HepG2 (cell line): ENCODE measurements around the gene METTL5. TPM values are rescaled to one million over a fixed set of nuclear protein-coding genes. Genes with fewer than 3 reads are reported as not detected.

Experiments used
- ATAD3A ChIP-seq: sonication (generic); formaldehyde crosslinking; IDR thresholded peaks from 2 replicates; pipeline ENCODE4 v1.4.0; 2020; ENCODE audit warnings: missing genetic modification reagents
- ATF7-NPFF ChIP-seq: sonication (generic); formaldehyde crosslinking; IDR thresholded peaks from 2 replicates; pipeline ENCODE4 v1.8.1; 2023; ENCODE audit warnings: mild to moderate bottlenecking, low read depth, missing genetic modification reagents, moderate library complexity
- FOXK1 ChIP-seq: sonication (generic); formaldehyde crosslinking; IDR thresholded peaks from 2 replicates; pipeline ENCODE4 v1.4.0; 2020; ENCODE audit warnings: low read depth, missing genetic modification reagents, borderline replicate concordance
- HDAC1 ChIP-seq: sonication (generic); formaldehyde crosslinking; IDR thresholded peaks from 2 replicates; pipeline ENCODE4 v1.5.1; 2020; ENCODE audit warnings: mild to moderate bottlenecking, missing genetic modification reagents
- HNF4A ChIP-seq: sonication (generic); formaldehyde crosslinking; IDR thresholded peaks from 2 replicates; pipeline ENCODE4 v1.4.0; 2020; ENCODE audit warnings: missing genetic modification reagents
- HNRNPUL1 ChIP-seq: fragments of 200-400 bp; formaldehyde crosslinking; IDR thresholded peaks from 2 replicates; pipeline ENCODE4 v1.6.1; 2017; ENCODE audit warnings: low read depth, mild to moderate bottlenecking, low read length, moderate library complexity
- KDM2A ChIP-seq: sonication (generic); formaldehyde crosslinking; IDR thresholded peaks from 2 replicates; pipeline ENCODE4 v1.4.0; 2020; ENCODE audit warnings: low read depth, missing genetic modification reagents, borderline replicate concordance
- MEIS1 ChIP-seq: sonication (generic); formaldehyde crosslinking; IDR thresholded peaks from 2 replicates; pipeline ENCODE4 v1.9.0; 2021; ENCODE audit warnings: mild to moderate bottlenecking, missing genetic modification reagents, moderate library complexity, borderline replicate concordance
- MIXL1 ChIP-seq: IDR thresholded peaks from 2 replicates; pipeline ENCODE4 v1.6.1; 2016
- NR2F2 ChIP-seq: IDR thresholded peaks from 2 replicates; pipeline ENCODE4 v1.6.1; 2012; ENCODE audit warnings: low read depth, inconsistent platforms, borderline replicate concordance
- POLR2A ChIP-seq, 2 experiments: IDR thresholded peaks; 2 replicates each; pipeline ENCODE4 v1.6.1; 2011; ENCODE audit warnings: low read depth in 2 of 2, low read length in 2 of 2, mild to moderate bottlenecking in 1 of 2, moderate library complexity in 1 of 2; ENCODE audit not compliant: insufficient read depth in 1 of 2
- RFX1 ChIP-seq: fragments of 450-650 bp; IDR thresholded peaks from 2 replicates; pipeline ENCODE4 v1.6.1; 2017
- RXRB ChIP-seq: IDR thresholded peaks from 2 replicates; pipeline ENCODE4 v1.6.1; 2016; ENCODE audit warnings: borderline replicate concordance, missing genetic modification reagents, missing compliant biosample characterization
- ZFP36L1 ChIP-seq: sonication (generic); formaldehyde crosslinking; IDR thresholded peaks from 2 replicates; pipeline ENCODE4 v1.8.0; 2022; ENCODE audit warnings: mild to moderate bottlenecking, missing genetic modification reagents, moderate library complexity
- ZMYM2 ChIP-seq: sonication (generic); formaldehyde crosslinking; IDR thresholded peaks from 2 replicates; pipeline ENCODE4 v1.8.0; 2022; ENCODE audit warnings: mild to moderate bottlenecking, missing genetic modification reagents
- ZNF205 ChIP-seq: IDR thresholded peaks from 2 replicates; pipeline ENCODE4 v1.6.1; 2018; ENCODE audit warnings: missing biosample characterization, missing genetic modification reagents
- ZNF230 ChIP-seq: sonication (generic); formaldehyde crosslinking; IDR thresholded peaks from 2 replicates; pipeline ENCODE4 v1.4.0; 2020; ENCODE audit warnings: mild to moderate bottlenecking, missing genetic modification reagents
- ZNF317 ChIP-seq: sonication (generic); formaldehyde crosslinking; IDR thresholded peaks from 2 replicates; pipeline ENCODE4 v1.5.0; 2020; ENCODE audit warnings: mild to moderate bottlenecking, missing genetic modification reagents
- ZNF329 ChIP-seq: sonication (generic); formaldehyde crosslinking; IDR thresholded peaks from 2 replicates; pipeline ENCODE4 v1.9.0; 2021; ENCODE audit warnings: low read depth, mild to moderate bottlenecking, missing genetic modification reagents
- ZNF331 ChIP-seq: sonication (generic); formaldehyde crosslinking; IDR thresholded peaks from 2 replicates; pipeline ENCODE4 v1.4.0; 2020; ENCODE audit warnings: missing genetic modification reagents
- ZNF792 ChIP-seq: IDR thresholded peaks from 2 replicates; pipeline ENCODE4 v1.6.1; 2016
- ZNF850 ChIP-seq: sonication (generic); formaldehyde crosslinking; conservative IDR thresholded peaks from 2 replicates; pipeline ENCODE4 v1.9.0; 2021; ENCODE audit warnings: mild to moderate bottlenecking, missing genetic modification reagents
- ZNF883 ChIP-seq: sonication (generic); formaldehyde crosslinking; IDR thresholded peaks from 2 replicates; pipeline ENCODE4 v1.5.1; 2020; ENCODE audit warnings: mild to moderate bottlenecking, missing genetic modification reagents; ENCODE audit errors: not compliant biosample characterization
- polyA plus RNA-seq, 8 experiments: library from polyadenylated mRNA; depleted of rRNA in 3 of 8; stranded (reverse) in 7 of 8; unstranded in 1 of 8; fragments of >200 nt; fragmentation: Illumina TruSeq in 4 of 8; extraction: Trizol in 4 of 8; gene quantifications; 2 replicates each; pipeline versions ENCODE4 v1.2.1 to v1.2.3, GENCODE V29; 2011 to 2016; ENCODE audit warnings: low read depth in 4 of 8, missing spikeins in 1 of 8, mixed read lengths in 1 of 8; ENCODE audit not compliant: insufficient read depth in 1 of 8
- total RNA-seq, 5 experiments: library from RNA; depleted of rRNA; stranded (reverse); fragments of >200 nt; fragmentation: Illumina TruSeq; extraction: Trizol; gene quantifications; 2 replicates each; pipeline ENCODE4 v1.2.3, GENCODE V29; 2016; ENCODE audit warnings: low read depth in 1 of 5
- TF ChIP-seq, protein P1 (sequence below): sonication (generic); formaldehyde crosslinking; IDR thresholded peaks from 2 replicates; pipeline ENCODE4 v1.4.0; 2020; ENCODE audit warnings: missing genetic modification reagents
- TF ChIP-seq, protein P2 (sequence below): sonication (generic); formaldehyde crosslinking; IDR thresholded peaks from 2 replicates; pipeline ENCODE4 v1.4.0; 2020; ENCODE audit warnings: mild to moderate bottlenecking, missing genetic modification reagents
- TF ChIP-seq, protein P3 (sequence below): IDR thresholded peaks from 2 replicates; pipeline ENCODE4 v1.6.1; 2018; ENCODE audit warnings: missing genetic modification reagents, mild to moderate bottlenecking, missing compliant biosample characterization
- TF ChIP-seq, protein P4 (sequence below): sonication (generic); formaldehyde crosslinking; IDR thresholded peaks from 2 replicates; pipeline ENCODE4 v1.4.0; 2020; ENCODE audit warnings: missing genetic modification reagents, mild to moderate bottlenecking, borderline replicate concordance

Gene METTL5
- total and polyA plus RNA-seq, 2 of the 13 experiments (the other 11 are each of a cell fraction or from before 2014, with no cell fraction given): 50.7 to 95.1 TPM

DNA sequence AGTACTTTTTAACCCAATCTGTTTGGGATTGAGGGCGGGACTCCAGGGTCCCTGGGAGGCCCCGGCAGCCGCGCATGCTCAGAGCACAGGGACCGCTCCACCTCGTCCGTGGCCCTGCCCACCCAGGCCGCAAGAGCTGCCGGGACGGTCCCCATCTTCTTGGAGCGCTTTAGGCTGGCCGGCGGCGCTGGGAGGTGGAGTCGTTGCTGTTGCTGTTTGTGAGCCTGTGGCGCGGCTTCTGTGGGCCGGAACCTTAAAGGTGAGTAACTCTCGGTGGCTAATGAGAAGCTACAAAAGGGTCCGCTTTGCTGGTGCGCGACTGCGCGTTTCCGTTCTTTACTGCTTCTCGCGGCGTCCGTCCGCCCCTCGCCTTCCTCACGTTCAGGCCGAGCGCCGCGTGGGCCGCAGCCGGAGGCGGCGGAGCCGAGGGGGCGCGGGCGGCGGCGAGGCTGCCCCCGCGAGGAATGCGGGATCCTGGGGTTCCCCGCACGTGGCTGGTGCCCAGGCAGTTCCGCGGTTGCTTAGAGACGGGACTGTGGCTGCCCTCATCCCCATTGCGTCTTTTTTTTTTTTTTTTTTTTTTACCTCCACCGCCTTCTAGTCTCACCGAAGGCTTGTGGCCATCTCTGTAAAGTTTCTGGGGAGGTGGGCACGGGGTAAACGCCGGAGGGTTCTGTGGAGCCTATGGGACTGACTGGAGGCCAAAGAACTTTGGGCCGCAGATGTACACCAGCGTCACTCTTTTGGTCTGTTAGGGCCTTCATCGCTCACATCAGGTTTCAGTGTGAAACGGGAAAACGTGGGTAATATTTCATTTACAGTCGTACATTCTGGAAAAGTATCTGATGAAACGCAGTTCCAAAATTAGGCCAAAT lies 25.8 kb downstream of the METTL5 start, which contains the start of gene SSB (continued):
- TF ChIP-seq MEIS1 (0 out of 2 replicates have a peak, but pooled peaks have one; percentile 69), POLR2A (IDR thresholded peaks at IDR 0.05; ENCODE audit: insufficient read depth in 1 of 2, low read depth in 2 of 2, low read length in 2 of 2) (peak; percentile 82 to 98), HNF4A (0 out of 2 replicates have a peak, but pooled peaks have one; percentile 20), ATAD3A (CRISPR knock-in tag) (no peak), HNRNPUL1 (no peak), ZNF792 (CRISPR knock-in tag) (peak; percentile 91; the same call in 1 of the 2 replicates), KDM2A (CRISPR knock-in tag) (peak; percentile 94), HDAC1 (CRISPR knock-in tag) (peak; percentile 37; the same call in 1 of the 2 replicates), MIXL1 (CRISPR knock-in tag) (no peak), ZNF331 (CRISPR knock-in tag) (peak; percentile 71), ZNF850 (no peak), ZNF205 (CRISPR knock-in tag) (peak; percentile 87), ZMYM2 (CRISPR knock-in tag) (peak; percentile 55; the same call in 1 of the 2 replicates), RFX1 (peak; percentile 50; the same call in 1 of the 2 replicates), ZFP36L1 (CRISPR knock-in tag) (no peak; the same call in none of the 2 replicates), RXRB (CRISPR knock-in tag) (peak; percentile 50), ZNF317 (CRISPR knock-in tag) (0 out of 2 replicates have a peak, but pooled peaks have one; percentile 59), FOXK1 (peak; percentile 59; the same call in 1 of the 2 replicates), ZNF883 (peak; percentile 51), ZNF329 (CRISPR knock-in tag) (peak; percentile 44; the same call in 1 of the 2 replicates), ATF7-NPFF (CRISPR knock-in tag) (0 out of 2 replicates have a peak, but pooled peaks have one; percentile 66), ZNF230 (CRISPR knock-in tag) (peak; percentile 80; the same call in 1 of the 2 replicates), NR2F2 (peak; percentile 23; the same call in 1 of the 2 replicates)
- TF ChIP-seq, protein P1, sequence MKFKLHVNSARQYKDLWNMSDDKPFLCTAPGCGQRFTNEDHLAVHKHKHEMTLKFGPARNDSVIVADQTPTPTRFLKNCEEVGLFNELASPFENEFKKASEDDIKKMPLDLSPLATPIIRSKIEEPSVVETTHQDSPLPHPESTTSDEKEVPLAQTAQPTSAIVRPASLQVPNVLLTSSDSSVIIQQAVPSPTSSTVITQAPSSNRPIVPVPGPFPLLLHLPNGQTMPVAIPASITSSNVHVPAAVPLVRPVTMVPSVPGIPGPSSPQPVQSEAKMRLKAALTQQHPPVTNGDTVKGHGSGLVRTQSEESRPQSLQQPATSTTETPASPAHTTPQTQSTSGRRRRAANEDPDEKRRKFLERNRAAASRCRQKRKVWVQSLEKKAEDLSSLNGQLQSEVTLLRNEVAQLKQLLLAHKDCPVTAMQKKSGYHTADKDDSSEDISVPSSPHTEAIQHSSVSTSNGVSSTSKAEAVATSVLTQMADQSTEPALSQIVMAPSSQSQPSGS (CRISPR knock-in tag): no peak; the same call in 1 of the 2 replicates
- TF ChIP-seq, protein P2, sequence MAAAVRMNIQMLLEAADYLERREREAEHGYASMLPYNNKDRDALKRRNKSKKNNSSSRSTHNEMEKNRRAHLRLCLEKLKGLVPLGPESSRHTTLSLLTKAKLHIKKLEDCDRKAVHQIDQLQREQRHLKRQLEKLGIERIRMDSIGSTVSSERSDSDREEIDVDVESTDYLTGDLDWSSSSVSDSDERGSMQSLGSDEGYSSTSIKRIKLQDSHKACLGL: peak; percentile 84; the same call in 1 of the 2 replicates
- TF ChIP-seq, protein P3, sequence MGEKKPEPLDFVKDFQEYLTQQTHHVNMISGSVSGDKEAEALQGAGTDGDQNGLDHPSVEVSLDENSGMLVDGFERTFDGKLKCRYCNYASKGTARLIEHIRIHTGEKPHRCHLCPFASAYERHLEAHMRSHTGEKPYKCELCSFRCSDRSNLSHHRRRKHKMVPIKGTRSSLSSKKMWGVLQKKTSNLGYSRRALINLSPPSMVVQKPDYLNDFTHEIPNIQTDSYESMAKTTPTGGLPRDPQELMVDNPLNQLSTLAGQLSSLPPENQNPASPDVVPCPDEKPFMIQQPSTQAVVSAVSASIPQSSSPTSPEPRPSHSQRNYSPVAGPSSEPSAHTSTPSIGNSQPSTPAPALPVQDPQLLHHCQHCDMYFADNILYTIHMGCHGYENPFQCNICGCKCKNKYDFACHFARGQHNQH (CRISPR knock-in tag): peak; percentile 77
- TF ChIP-seq, protein P4, sequence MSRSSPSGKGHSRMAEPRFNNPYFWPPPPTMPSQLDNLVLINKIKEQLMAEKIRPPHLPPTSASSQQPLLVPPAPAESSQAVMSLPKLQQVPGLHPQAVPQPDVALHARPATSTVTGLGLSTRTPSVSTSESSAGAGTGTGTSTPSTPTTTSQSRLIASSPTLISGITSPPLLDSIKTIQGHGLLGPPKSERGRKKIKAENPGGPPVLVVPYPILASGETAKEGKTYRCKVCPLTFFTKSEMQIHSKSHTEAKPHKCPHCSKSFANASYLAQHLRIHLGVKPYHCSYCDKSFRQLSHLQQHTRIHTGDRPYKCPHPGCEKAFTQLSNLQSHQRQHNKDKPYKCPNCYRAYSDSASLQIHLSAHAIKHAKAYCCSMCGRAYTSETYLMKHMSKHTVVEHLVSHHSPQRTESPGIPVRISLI (CRISPR knock-in tag): peak; percentile 41; the same call in 1 of the 2 replicates
